Measurements from ENCODE around the gene MYOG.

MYOG gene

DNA sequence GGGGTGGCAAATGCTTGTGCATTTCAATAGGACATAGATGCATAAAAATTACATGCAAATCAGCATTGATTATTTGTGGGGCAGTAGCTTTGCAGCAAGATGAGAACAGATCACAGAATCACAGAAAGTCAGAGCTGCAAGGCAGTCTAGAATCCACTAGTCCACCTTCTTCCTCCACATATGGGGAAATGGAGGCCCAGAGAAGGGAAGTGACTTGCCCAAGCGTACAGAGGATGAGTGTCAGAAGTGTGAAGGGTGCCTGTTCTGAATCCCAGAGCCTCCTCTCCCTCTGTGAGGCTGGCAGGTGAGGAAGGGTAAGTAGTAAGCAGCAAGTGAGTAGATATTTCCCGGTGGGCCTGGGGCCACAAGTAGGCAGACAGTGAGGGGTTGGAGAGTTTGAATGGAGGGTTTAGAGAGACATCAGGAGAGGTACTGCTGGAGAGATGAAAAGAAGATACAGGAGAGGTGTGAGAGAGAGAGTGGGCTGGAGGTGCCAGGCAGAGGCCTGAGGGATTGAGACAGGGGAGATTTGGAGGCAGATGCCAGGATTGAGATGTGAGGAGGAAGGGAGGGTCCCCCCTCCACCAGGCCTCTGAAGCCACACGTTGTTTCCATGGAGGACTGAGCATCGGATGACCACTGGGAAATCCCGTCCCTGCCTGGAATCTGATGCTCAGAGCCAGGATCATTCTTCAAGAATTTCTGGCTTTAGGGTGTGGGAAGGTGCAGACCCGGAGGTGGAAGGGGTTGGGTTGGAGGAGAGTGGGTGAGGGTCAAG lies 4.8 kb upstream of the MYOG start:
- DNase-seq, result no peak

- no peak for DNase-seq
These were observed 3.8 kb upstream of the MYOG start for GRCh38 chr1:203089651-203090045.

GRCh38 chr1:203089001-203089650 lies 3.3 kb upstream of the MYOG start:
- no peak for DNase-seq

DNA sequence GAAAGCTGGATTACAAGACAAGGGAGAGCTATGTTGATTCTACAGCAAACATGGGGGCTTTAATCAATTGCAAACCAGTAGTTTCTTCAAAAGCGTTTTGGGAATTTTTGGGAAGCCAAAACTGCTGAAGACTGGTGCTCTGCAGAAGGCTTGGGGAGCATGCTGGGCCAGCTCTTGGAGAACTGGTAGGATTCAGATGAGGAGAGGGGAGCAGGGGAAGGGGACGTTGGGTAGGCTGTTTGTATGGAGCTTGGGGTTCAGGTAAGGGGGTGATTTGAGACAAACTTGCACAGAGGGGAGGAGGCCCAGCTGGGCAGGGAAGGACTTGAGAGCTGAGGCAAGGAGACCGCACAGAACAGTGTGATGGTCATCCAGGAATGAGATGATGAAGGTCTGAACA lies 2.6 kb upstream of the MYOG start:
- DNase-seq, result no peak

GRCh38 chr1:203086992-203087763 lies 1.4 kb upstream of the MYOG start:
- DNase-seq, result no peak

DNA sequence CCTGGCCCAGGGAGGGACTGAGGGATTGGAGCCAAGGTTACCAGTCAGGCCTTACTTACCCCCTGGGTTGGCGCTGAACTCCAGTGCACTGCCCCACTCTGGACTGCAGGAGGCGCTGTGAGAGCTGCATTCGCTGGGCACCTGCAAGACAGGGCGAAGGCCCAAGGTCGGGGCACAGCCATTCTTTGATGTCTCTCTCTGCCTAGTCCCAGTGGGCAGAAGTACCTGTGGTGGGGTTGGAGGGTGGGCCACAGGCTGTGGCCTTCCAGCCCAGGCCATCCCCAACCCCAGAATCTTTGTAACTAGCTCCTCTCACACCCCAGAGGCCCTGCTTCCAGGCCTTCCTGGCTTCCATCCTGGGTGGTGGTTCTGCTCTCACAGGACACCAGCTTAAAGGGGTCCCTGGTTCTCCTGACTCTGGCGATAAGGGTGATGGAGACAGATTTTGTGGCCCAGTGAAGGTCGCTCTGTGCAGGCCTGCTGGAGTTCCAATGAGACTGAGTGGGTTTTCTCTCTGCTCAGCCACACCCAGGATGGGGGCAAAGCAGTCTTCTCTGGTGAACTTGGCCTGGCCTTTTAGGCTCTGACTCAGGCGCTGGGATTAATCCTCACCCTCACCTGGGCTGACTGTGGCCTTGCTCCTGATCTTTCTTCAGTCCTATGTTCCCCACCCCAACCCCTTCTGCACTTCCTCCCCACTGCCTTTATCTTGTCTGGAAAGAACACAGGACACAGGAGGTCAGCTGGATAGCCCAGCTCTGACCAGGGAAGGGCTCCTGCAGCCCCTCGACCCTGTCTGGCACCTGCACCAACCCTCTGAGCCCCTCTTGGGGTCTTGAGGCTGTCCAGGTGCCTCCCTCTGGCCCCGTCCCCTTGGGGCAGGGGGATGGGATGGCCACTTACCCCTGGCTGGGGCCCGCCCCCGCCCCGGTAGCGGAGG lies 954 bp downstream of the MYOG start:
- DNase-seq, result no peak

GRCh38 chr1:203083463-203083921 lies 2.3 kb downstream of the MYOG start:
- no peak for DNase-seq

DNA sequence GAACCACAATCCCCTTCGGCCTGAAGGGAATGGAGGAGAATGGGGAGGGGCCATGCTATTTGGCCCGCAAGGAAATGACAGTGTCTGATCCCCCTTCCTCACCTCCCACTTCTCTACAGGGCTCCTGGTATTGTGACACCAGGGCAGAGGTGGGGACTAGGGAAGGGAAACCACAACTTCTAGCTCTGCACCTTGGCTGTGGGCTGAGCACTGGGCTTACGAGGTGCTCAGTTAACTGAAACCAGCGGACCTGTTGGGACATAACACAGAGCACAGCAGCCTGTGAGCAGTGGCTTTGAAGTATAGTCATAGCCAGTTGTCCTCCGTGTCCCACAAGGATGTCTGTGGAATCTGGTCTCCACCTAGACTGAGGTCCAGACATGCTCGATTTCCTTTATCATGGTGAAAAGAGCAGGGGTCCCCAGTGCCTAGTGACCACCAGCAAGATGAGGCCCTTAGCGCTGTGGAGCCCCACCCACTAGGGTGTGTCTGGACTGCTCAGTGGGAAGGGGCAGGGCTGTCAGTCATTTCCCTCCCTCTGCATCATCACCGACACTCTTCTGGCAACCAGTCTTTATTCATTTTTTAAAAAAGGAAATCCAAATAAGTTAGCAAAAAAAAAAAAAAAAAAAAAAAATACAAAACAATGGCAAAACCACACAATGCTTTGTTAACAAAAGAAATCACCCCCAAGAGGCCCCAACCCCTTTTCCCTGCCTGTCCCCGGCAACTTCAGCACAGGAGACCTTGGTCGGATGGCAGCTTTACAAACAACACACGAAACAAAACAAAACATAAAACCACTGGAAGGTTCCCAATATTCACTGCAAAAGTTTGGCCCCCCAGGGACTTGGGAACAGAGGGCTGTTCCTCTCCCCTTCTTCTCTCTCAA lies 3.0 kb downstream of the MYOG start:
- DNase-seq, result no peak

DNA sequence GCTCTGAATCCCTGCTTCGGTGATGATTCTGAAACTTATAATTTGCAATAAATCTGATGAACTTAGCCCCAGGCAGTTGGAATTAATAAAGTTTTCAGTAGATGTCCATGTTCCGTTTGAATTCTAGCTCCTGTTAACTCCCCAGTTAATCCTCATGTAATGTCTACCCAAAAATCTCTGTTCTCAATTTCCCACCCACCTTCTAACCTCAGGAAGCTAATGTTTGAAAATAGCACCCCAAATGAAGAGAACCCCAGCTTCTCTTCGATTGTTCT lies 3.6 kb downstream of the MYOG start:
- no peak for DNase-seq

GRCh38 chr1:203081465-203082230 lies 4.2 kb downstream of the MYOG start:
- DNase-seq, result no peak

DNA sequence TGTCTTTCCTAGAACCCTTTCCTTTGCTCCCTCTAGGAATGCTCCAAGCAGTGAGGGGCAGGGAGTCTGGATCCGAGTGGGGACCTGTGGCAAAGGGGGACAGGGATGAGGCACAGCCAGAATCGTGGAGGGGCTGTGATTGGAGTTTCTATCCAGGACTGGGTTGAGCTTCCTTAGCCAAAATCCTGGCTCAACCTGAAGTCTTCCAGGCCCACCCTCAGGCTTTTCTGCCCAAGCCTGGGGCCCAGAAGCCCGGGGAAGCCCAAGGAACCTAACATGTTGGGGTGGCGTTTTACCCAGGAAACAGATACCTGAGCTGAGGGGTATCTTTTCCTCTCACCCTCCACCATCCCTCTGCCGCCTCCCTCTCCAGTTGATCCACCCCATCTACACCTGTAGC lies 5.4 kb downstream of the MYOG start:
- DNase-seq, result no peak

GRCh38 chr1:203078478-203078877 lies 7.3 kb downstream of the MYOG start:
- DNase-seq, result no peak

GRCh38 chr1:203077956-203078355 lies 7.9 kb downstream of the MYOG start:
- no peak for DNase-seq

- DNase-seq, result no peak
These were observed 8.4 kb downstream of the MYOG start for GRCh38 chr1:203077367-203077766.

DNA sequence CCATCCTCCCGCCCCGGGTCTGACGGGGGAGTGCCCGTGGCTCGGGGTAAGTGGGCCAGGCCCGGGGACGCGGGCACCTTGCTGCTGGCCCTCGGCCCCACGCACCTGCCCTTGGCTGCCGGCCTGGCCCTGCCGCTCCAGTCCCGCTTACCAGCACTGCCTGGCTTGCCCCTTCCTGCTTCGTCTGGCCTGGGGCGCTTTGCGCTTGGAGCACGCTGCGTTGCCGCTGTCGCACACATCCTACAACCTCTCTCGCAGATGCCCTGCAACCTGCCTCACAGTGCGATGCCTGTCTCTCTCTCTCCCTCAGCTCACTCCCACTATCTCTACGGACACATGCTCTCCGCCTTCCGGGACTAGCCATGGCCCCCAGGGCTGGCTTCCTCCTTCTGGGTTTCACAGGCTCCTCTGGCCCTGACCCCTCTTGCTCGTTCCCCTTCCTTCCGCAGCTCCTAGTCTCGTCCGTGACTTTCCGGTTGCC lies 9.7 kb downstream of the MYOG start:
- DNase-seq, result no peak

DNA sequence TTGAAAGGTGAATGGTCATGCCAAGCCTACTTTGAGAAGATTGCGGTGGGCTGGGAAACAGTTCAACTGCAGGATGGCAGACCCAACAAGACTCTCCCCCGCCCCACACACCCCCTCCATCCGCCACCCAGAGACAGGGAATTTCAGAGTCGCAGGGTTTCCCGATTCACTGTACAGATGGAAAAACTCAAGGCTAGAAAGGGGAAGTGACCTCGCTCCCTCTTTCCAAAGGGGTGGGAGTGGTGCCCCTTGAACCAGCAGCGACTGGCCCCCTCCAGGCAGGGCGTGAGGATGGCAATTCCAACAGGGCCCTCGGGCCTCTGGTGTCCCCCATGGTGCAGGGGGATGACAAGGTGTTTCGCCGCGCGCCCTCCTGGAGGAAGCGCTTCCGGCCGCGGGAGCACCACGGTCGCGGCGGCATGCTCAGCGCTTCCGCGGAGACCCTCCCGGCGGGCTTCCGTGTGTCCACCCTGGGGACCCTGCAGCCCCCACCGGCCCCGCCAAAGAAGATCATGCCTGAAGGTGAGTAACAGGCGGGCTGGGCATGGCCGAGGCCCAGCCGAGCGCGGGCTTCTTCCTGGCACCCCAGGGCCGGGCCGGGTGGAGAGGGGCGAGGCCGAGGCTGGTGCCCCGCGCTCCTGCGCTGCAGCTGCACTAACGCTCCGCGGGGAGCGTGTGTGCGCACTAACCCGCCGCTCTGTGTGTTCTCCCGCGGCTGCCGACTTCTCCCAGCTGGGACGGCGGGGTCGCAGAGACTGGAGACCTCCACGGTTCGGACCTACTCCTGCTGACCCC lies 10.4 kb downstream of the MYOG start:
- DNase-seq, result no peak

DNA sequence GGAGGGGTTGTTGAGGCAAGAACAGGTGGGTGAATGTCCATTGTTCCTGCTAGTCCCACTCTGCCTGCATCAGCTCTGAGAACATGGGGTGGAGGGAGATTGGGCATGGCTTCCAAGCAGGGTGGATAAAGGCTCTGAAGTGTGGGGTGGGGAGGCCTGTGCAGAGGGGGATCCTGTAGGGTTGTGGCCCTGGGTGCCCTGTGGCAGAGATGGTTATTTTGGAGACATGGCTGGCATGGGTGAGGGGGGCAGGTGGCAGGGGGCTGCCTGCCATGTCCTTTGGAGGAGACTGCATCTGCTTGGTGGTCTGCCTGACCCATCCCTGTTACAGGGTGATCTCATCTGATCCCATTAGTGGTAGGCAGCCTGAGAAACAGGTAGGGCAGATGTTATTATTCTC lies 11.2 kb downstream of the MYOG start:
- DNase-seq, result no peak

DNA sequence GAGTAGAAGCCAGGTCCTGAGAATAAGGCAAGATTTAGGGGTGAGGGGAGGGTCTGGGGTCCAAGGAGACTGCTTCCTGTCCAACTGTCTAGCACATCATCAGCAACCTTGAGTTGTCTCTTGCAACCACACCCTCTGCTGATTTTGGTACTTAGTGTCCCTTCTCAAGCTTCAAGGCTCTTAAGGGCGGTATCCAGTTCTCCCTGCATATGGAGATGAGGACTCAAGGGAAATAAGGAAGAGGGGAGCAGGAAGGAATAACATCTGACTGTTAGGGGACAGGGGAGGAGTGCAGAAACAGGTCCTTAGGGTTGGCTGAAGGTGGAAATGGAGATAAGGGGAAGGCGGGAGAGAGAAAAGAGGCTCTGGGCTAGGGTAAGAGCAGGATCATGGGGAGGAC lies 12.3 kb downstream of the MYOG start:
- no peak for DNase-seq

DNA sequence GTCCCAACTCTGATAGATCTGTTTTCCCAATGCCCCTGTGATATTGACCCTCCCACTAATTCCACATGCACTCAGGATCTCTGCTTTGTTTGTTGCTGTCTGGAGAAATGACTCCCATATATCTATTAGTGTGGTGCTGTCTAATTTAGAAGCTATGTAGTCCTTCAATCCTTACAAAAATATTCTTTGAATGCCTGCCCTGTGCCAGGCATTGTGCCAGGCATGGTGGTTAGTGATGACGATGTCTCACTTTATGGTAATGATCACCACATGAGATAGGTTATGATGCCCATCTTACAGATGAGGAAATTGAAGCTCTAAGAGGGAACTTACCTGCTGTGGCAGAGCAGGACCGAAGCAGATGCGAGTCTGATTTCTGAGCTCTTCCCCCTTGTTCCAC lies 12.9 kb downstream of the MYOG start:
- DNase-seq, result no peak

- no peak for DNase-seq
These were observed 13.7 kb downstream of the MYOG start for GRCh38 chr1:203072002-203072602.
